SK-N-SH (cell line): ENCODE data around the gene NUDT14. TPM values are rescaled to one million over a fixed set of nuclear protein-coding genes. Genes with fewer than 3 reads are reported as not detected.

Source experiments
- CTCF ChIA-PET: fragments of 300-600, 350-600 bp; formaldehyde crosslinking; extraction: SDS; loops from one replicate; lab custom pipeline; 2021; lab: Yijun Ruan, JAX
- POLR2A ChIA-PET: fragments of 350-600 bp; sonication (Branson Sonifier 250); formaldehyde crosslinking; extraction: SDS; loops from one replicate; lab custom pipeline; 2020; ENCODE audit warnings: antibody characterized with exemption, inconsistent platforms; lab: Yijun Ruan, JAX
- DNase-seq: peaks from one replicate; pipeline ENCODE4 v3.0.0; 2012
- H2AFZ ChIP-seq: fragments of 200-600 bp; sonication (generic); 2 replicates; pipeline ENCODE4 v1.8.1; 2016; ENCODE audit warnings: antibody characterized with exemption, mild to moderate bottlenecking, low read depth
- H3F3A ChIP-seq: fragments of 200-600 bp; sonication (generic); replicated peaks from 2 replicates; pipeline ENCODE3; 2016; ENCODE audit warnings: antibody characterized with exemption, mild to moderate bottlenecking; ENCODE audit not compliant: insufficient read depth
- H3K27ac ChIP-seq, 2 experiments: fragments of 200-500 bp in 1 of 2; fragments of 200-600 bp in 1 of 2; sonication (Bioruptor generic) in 1 of 2; sonication (generic), shearing (Covaris generic) in 1 of 2; 2 replicates each; pipeline versions ENCODE4 v1.5.1 to v1.6.1; 2014 to 2016; ENCODE audit warnings: low read depth in 2 of 2, inconsistent platforms in 1 of 2, low read length in 1 of 2, mild to moderate bottlenecking in 1 of 2, mixed read lengths in 1 of 2
- H3K27me3 ChIP-seq: fragments of 200-600 bp; sonication (generic), shearing (Covaris generic); 2 replicates; pipeline ENCODE4 v1.6.1; 2016; ENCODE audit warnings: mixed run types; ENCODE audit not compliant: insufficient read depth
- H3K36me3 ChIP-seq, 2 experiments: fragments of 200-500 bp in 1 of 2; fragments of 200-600 bp in 1 of 2; sonication (Bioruptor generic) in 1 of 2; sonication (generic) in 1 of 2; replicated peaks in 1 of 2; 2 replicates each; pipeline versions ENCODE3 to v1.5.1; 2014 to 2016; ENCODE audit warnings: low read length in 1 of 2, mild to moderate bottlenecking in 1 of 2; ENCODE audit not compliant: insufficient read depth in 2 of 2, control insufficient read depth in 1 of 2
- H3K4me1 ChIP-seq, 2 experiments: fragments of 200-500 bp in 1 of 2; fragments of 200-600 bp in 1 of 2; sonication (Bioruptor generic) in 1 of 2; sonication (generic), shearing (Covaris generic) in 1 of 2; 2 replicates each; pipeline versions ENCODE4 v1.5.1 to v1.6.1; 2014 to 2016; ENCODE audit warnings: low read depth in 1 of 2, low read length in 1 of 2, mixed run types in 1 of 2; ENCODE audit not compliant: insufficient read depth in 2 of 2, control insufficient read depth in 1 of 2
- H3K4me2 ChIP-seq: fragments of 200-600 bp; sonication (generic), shearing (Covaris generic); 2 replicates; pipeline ENCODE4 v1.6.1; 2017; ENCODE audit warnings: mixed run types
- H3K4me3 ChIP-seq, 2 experiments: fragments of 200-500 bp in 1 of 2; fragments of 200-600 bp in 1 of 2; sonication (Bioruptor generic) in 1 of 2; sonication (generic), shearing (Covaris generic) in 1 of 2; 2 replicates each; pipeline versions ENCODE4 v1.5.1 to v1.8.1; 2014 to 2016; ENCODE audit warnings: low read depth in 2 of 2, inconsistent platforms in 1 of 2, low read length in 1 of 2, mild to moderate bottlenecking in 1 of 2, mixed read lengths in 1 of 2, moderate library complexity in 1 of 2
- H3K79me2 ChIP-seq: fragments of 200-600 bp; sonication (generic); 2 replicates; pipeline ENCODE4 v1.8.1; 2017; ENCODE audit warnings: mild to moderate bottlenecking; ENCODE audit not compliant: insufficient read depth
- H3K9ac ChIP-seq: fragments of 200-600 bp; sonication (generic); 2 replicates; pipeline ENCODE4 v1.6.1; 2017; ENCODE audit warnings: mixed run types
- H3K9me2 ChIP-seq: fragments of 200-600 bp; sonication (generic); 2 replicates; pipeline ENCODE4 v1.6.1; 2017; ENCODE audit warnings: mixed run types
- H3K9me3 ChIP-seq: fragments of 200-600 bp; sonication (generic); 2 replicates; pipeline ENCODE4 v1.6.1; 2017; ENCODE audit warnings: mixed run types, mild to moderate bottlenecking, moderate library complexity
- H4K20me1 ChIP-seq: fragments of 200-600 bp; sonication (generic); 2 replicates; pipeline ENCODE4 v1.6.1; 2017; ENCODE audit warnings: mild to moderate bottlenecking, mixed run types; ENCODE audit not compliant: insufficient read depth
- ELF1 ChIP-seq: IDR thresholded peaks from 2 replicates; pipeline ENCODE4 v1.4.0; 2012
- EZH2phosphoT487 ChIP-seq: fragments of 200-600 bp; sonication (generic); IDR thresholded peaks from 2 replicates; pipeline ENCODE4 v1.6.1; 2017; ENCODE audit warnings: low read depth, mixed run types, mild to moderate bottlenecking, antibody characterized with exemption, moderate library complexity, borderline replicate concordance
- FOSL2 ChIP-seq: IDR thresholded peaks from 2 replicates; pipeline ENCODE4 v1.4.0; 2012; ENCODE audit warnings: low read depth, mild to moderate bottlenecking, moderate library complexity, borderline replicate concordance
- GATA2 ChIP-seq: sonication (generic); formaldehyde crosslinking; IDR thresholded peaks from 2 replicates; pipeline ENCODE4 v1.5.0; 2020; ENCODE audit warnings: mild to moderate bottlenecking, missing genetic modification reagents
- JUND ChIP-seq: IDR thresholded peaks from 2 replicates; pipeline ENCODE4 v1.4.0; 2012
- NRF1 ChIP-seq: IDR thresholded peaks from 2 replicates; pipeline ENCODE4 v1.6.1; 2012; ENCODE audit warnings: low read depth, mild to moderate bottlenecking, low read length
- RAD21 ChIP-seq: IDR thresholded peaks from 2 replicates; pipeline ENCODE4 v1.6.1; 2012; ENCODE audit warnings: mild to moderate bottlenecking, low read length
- RFX5 ChIP-seq: IDR thresholded peaks from 2 replicates; pipeline ENCODE4 v1.6.1; 2012; ENCODE audit warnings: mild to moderate bottlenecking, improper control_type of control experiment, low read length
- SIN3A ChIP-seq: IDR thresholded peaks from 2 replicates; pipeline ENCODE4 v1.6.1; 2012; ENCODE audit warnings: low read depth, mild to moderate bottlenecking, low read length, moderate library complexity, borderline replicate concordance
- TAF1 ChIP-seq: IDR thresholded peaks from 2 replicates; pipeline ENCODE4 v1.6.1; 2012; ENCODE audit warnings: low read depth, mild to moderate bottlenecking, low read length, moderate library complexity, borderline replicate concordance
- YY1 ChIP-seq: IDR thresholded peaks from 2 replicates; pipeline ENCODE4 v1.4.0; 2012; ENCODE audit warnings: low read depth, mild to moderate bottlenecking
- WGBS: methylation state at CpG from one replicate; pipeline ENCODE4 v1.1.6; 2017; ENCODE audit warnings: low lambda C conversion rate; 5-methylcytosine and 5-hydroxymethylcytosine counted together
- polyA plus RNA-seq, 3 experiments: library from polyadenylated mRNA; depleted of rRNA; stranded (reverse); fragments of >200 nt; gene quantifications; 2 replicates each; pipeline ENCODE4 v1.2.3, GENCODE V29; 2012
- TF ChIP-seq, protein P1 (sequence below): fragments of 150-350 bp; IDR thresholded peaks from 2 replicates; pipeline ENCODE4 v1.6.1; 2017; ENCODE audit warnings: antibody characterized with exemption, low read length, low read depth, borderline replicate concordance
- TF ChIP-seq, protein P2 (sequence below): IDR thresholded peaks from 2 replicates; pipeline ENCODE4 v1.6.1; 2012; ENCODE audit warnings: mild to moderate bottlenecking, low read depth, low read length, moderate library complexity
- TF ChIP-seq, protein P3 (sequence below): IDR thresholded peaks from 2 replicates; pipeline ENCODE4 v1.4.0; 2012; ENCODE audit warnings: low read depth
- TF ChIP-seq, protein P4 (sequence below): IDR thresholded peaks from 2 replicates; pipeline ENCODE4; 2012

NUDT14 gene
- polyA plus RNA-seq, 1 of the 3 experiments (the other 2 are of a cell fraction), result 18.4 TPM

DNA sequence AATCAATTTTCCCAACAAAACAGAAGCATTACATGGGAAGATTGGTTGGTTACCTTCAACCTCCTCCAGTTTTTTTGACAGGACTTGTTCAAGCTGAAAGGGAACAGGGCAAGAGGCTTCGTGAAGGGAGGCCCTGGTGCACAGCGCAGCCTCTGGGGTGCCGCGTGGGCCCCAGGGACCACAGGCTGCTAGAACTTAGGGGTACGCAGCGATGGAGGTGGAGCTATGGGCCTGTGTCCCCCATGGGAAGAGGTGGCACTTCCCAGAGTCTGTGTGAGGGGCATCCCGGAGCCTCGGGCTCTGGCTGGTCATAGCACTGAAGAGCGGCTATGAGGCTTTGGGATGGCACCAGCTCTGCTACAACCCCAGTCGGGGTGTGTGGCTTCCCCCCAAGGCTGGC lies 45.1 kb upstream of the NUDT14 start:
- Histone ChIP-seq H3K79me2 (no peaks in the 10 kb centered on the region; the same call in 1 of the 2 replicates), H3K4me2 (no peak overlapping the region), H3K9me3 (no peaks in the 10 kb centered on the region), H3K9me2 (no peaks in the 10 kb centered on the region), H3K4me3 (no peak overlapping the region), H3F3A (no peaks in the 10 kb centered on the region), H3K4me1 (peaks cover 0 to 8% of the 10 kb centered on the region in 2 experiments; a peak in 1 of 4 replicates), H4K20me1 (no peaks in the 10 kb centered on the region), H3K36me3 (peaks cover 10 to 20% of the 10 kb centered on the region in 2 experiments), H3K27ac (no peak overlapping the region), H3K9ac (no peak overlapping the region), H2AFZ (no peak overlapping the region), H3K27me3 (no peaks in the 10 kb centered on the region)
- TF ChIP-seq, protein P1, sequence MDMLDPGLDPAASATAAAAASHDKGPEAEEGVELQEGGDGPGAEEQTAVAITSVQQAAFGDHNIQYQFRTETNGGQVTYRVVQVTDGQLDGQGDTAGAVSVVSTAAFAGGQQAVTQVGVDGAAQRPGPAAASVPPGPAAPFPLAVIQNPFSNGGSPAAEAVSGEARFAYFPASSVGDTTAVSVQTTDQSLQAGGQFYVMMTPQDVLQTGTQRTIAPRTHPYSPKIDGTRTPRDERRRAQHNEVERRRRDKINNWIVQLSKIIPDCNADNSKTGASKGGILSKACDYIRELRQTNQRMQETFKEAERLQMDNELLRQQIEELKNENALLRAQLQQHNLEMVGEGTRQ, result no peak
- TF ChIP-seq FOSL2 (no peak), RAD21 (no peak), GATA2 (CRISPR knock-in tag) (no peak), TAF1 (no peak), NRF1 (no peak), RFX5 (no peak), YY1 (no peak), SIN3A (no peak), EZH2phosphoT487 (no peak), JUND (no peak), ELF1 (no peak)
- TF ChIP-seq, protein P2, sequence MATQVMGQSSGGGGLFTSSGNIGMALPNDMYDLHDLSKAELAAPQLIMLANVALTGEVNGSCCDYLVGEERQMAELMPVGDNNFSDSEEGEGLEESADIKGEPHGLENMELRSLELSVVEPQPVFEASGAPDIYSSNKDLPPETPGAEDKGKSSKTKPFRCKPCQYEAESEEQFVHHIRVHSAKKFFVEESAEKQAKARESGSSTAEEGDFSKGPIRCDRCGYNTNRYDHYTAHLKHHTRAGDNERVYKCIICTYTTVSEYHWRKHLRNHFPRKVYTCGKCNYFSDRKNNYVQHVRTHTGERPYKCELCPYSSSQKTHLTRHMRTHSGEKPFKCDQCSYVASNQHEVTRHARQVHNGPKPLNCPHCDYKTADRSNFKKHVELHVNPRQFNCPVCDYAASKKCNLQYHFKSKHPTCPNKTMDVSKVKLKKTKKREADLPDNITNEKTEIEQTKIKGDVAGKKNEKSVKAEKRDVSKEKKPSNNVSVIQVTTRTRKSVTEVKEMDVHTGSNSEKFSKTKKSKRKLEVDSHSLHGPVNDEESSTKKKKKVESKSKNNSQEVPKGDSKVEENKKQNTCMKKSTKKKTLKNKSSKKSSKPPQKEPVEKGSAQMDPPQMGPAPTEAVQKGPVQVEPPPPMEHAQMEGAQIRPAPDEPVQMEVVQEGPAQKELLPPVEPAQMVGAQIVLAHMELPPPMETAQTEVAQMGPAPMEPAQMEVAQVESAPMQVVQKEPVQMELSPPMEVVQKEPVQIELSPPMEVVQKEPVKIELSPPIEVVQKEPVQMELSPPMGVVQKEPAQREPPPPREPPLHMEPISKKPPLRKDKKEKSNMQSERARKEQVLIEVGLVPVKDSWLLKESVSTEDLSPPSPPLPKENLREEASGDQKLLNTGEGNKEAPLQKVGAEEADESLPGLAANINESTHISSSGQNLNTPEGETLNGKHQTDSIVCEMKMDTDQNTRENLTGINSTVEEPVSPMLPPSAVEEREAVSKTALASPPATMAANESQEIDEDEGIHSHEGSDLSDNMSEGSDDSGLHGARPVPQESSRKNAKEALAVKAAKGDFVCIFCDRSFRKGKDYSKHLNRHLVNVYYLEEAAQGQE, result no peak
- TF ChIP-seq, protein P3, sequence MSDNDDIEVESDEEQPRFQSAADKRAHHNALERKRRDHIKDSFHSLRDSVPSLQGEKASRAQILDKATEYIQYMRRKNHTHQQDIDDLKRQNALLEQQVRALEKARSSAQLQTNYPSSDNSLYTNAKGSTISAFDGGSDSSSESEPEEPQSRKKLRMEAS, result no peak
- TF ChIP-seq, protein P4, sequence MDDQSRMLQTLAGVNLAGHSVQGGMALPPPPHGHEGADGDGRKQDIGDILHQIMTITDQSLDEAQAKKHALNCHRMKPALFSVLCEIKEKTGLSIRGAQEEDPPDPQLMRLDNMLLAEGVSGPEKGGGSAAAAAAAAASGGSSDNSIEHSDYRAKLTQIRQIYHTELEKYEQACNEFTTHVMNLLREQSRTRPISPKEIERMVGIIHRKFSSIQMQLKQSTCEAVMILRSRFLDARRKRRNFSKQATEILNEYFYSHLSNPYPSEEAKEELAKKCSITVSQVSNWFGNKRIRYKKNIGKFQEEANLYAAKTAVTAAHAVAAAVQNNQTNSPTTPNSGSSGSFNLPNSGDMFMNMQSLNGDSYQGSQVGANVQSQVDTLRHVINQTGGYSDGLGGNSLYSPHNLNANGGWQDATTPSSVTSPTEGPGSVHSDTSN, result no peak
- ChIA-PET CTCF (interaction anchor here (0.7 to 1.6 kb wide), 4 partner anchors 9 to 126 kb away, joined by 3 to 8 read pairs (median 3); partner anchors contain the start of gene BTBD6), POLR2A (no interaction called here)
- WGBS, result 94% methylated on average over 6 of the region's 10 CpGs
- DNase-seq, result no peak
